ENCODE data around the gene AFF3. TPM values are rescaled to one million over a fixed set of nuclear protein-coding genes. Genes with fewer than 3 reads are reported as not detected.

Gene AFF3
- total and polyA plus RNA-seq, 2 of the 13 experiments (the other 11 are each of a cell fraction or from before 2014, with no cell fraction given): not detected

DNA sequence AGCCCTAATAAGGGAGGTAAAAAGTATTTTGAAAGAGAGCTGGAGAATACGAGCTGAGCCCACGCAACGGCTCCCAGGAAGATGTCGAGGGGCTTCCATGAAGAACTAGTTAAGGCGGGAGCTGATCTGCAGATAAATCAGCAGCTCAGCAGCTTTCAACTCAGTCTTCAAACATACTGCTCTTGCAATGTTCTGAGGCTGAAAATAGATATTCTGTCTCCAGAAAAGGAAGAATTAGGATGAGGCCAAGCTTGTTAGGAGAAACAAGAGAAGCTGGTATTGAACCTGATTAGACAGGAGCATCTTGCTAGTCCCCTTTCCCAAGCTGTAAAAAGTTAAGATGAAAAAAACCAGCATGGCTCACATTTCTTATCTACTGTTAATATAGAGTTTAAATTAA, 91.1 kb downstream of the AFF3 start:
- H3K27ac ChIP-seq (ENCODE audit: extremely low read length, insufficient read depth, low read length): no peak overlapping the region
- BruUV-seq (replicated peaks): no TSS peak
- intact Hi-C loops (cut with micrococcal nuclease; ENCODE audit: unreplicated experiment): no loop called here
- peaks cover 0 to 11% of the 10 kb centered on the region in 2 experiments; a peak in 2 of 5 replicates for H3K27me3 ChIP-seq (ENCODE audit: control insufficient read depth in 1 of 2, insufficient read depth in 2 of 2, low read length in 2 of 2)
- TF ChIP-seq, protein P1, sequence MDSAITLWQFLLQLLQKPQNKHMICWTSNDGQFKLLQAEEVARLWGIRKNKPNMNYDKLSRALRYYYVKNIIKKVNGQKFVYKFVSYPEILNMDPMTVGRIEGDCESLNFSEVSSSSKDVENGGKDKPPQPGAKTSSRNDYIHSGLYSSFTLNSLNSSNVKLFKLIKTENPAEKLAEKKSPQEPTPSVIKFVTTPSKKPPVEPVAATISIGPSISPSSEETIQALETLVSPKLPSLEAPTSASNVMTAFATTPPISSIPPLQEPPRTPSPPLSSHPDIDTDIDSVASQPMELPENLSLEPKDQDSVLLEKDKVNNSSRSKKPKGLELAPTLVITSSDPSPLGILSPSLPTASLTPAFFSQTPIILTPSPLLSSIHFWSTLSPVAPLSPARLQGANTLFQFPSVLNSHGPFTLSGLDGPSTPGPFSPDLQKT (CRISPR knock-in tag; IDR thresholded peaks at IDR 0.05; ENCODE audit: borderline replicate concordance): no peak
- no peak for TF ChIP-seq ZNF510 (CRISPR knock-in tag; IDR thresholded peaks at IDR 0.05; ENCODE audit: low read depth)
- TF ChIP-seq, protein P2, sequence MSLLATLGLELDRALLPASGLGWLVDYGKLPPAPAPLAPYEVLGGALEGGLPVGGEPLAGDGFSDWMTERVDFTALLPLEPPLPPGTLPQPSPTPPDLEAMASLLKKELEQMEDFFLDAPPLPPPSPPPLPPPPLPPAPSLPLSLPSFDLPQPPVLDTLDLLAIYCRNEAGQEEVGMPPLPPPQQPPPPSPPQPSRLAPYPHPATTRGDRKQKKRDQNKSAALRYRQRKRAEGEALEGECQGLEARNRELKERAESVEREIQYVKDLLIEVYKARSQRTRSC (CRISPR knock-in tag; IDR thresholded peaks at IDR 0.05; ENCODE audit: low read depth): no peak
- no peak for TF ChIP-seq ZNF33B (CRISPR knock-in tag; IDR thresholded peaks at IDR 0.05)
- TF ChIP-seq ZNF33A (CRISPR knock-in tag; IDR thresholded peaks at IDR 0.05; ENCODE audit: borderline replicate concordance): no peak
- no peak for TF ChIP-seq PHF8 (CRISPR knock-in tag; IDR thresholded peaks at IDR 0.05)
- TF ChIP-seq ZSCAN31 (CRISPR knock-in tag; IDR thresholded peaks at IDR 0.05; ENCODE audit: low read depth): no peak
- no peak for TF ChIP-seq ZNF337 (CRISPR knock-in tag; IDR thresholded peaks at IDR 0.05; ENCODE audit: borderline replicate concordance, low read depth)
- no peak for TF ChIP-seq ZKSCAN8 (CRISPR knock-in tag; IDR thresholded peaks at IDR 0.05; ENCODE audit: borderline replicate concordance)
- TF ChIP-seq RAD21 (CRISPR knock-in tag; IDR thresholded peaks at IDR 0.05): no peak
- TF ChIP-seq PCBP1 (IDR thresholded peaks at IDR 0.05; ENCODE audit: borderline replicate concordance, low read depth, low read length): no peak
- no peaks in the 10 kb centered on the region for H3K79me2 ChIP-seq (ENCODE audit: insufficient read depth, low read length)
- CTCF ChIA-PET (ENCODE audit: low intra/inter-chr PET ratio, low total read pairs): no interaction called here
- H3K4me2 ChIP-seq (ENCODE audit: low read depth, low read length): no peak overlapping the region
- no peaks in the 10 kb centered on the region for H3K36me3 ChIP-seq (replicated peaks in 1 of 2; ENCODE audit: control insufficient read depth in 1 of 2, insufficient read depth in 2 of 2, low read length in 2 of 2)
- POLR2A ChIA-PET: no interaction called here
- in situ Hi-C loops (cut with HindIII; ENCODE audit: extremely low pct_ligation_motif_present, low pct_unique_long_range_greater_than_20kb): no loop called here
- ATAC-seq: no peak
- H4K20me1 ChIP-seq (ENCODE audit: insufficient read depth, low read length): no peaks in the 10 kb centered on the region
- no peak overlapping the region for H3K4me3 ChIP-seq (replicated peaks in 1 of 3; ENCODE audit: insufficient read depth in 1 of 3, low read depth in 2 of 3, low read length in 3 of 3)
- DNase-seq (ENCODE audit: low spot score): no peak
- 39% methylated on average over 5 of the region's 5 CpGs for WGBS (ENCODE audit: low lambda C conversion rate)
- no peak overlapping the region for H2AFZ ChIP-seq (ENCODE audit: low read length)
- FAIRE-seq: no peak
- no peak overlapping the region for H3K9ac ChIP-seq (ENCODE audit: insufficient read depth, low read depth, low read length)
- H3K4me1 ChIP-seq (ENCODE audit: insufficient read depth, low read length): no peaks in the 10 kb centered on the region
- no peaks in the 10 kb centered on the region for H3K9me3 ChIP-seq (ENCODE audit: low read length)

Data from HepG2 (cell line).